Osteocyte (in vitro differentiated cells): ENCODE measurements around the gene RAG2. TPM values are rescaled to one million over a fixed set of nuclear protein-coding genes. Genes with fewer than 3 reads are reported as not detected.

Experiments used
- DNase-seq: peaks from one replicate; pipeline ENCODE4 v3.0.0; 2021; ENCODE audit warnings: mixed read lengths; ENCODE audit not compliant: unreplicated experiment; ENCODE audit errors: extremely low spot score
- H3K27ac Mint-ChIP-seq: one replicate; pipeline ENCODE4 v1.8.0; 2021; ENCODE audit warnings: mild to moderate bottlenecking, mixed read lengths; ENCODE audit not compliant: unreplicated experiment
- H3K27me3 Mint-ChIP-seq: one replicate; pipeline ENCODE4 v1.8.0; 2021; ENCODE audit warnings: mixed read lengths; ENCODE audit not compliant: unreplicated experiment
- H3K36me3 Mint-ChIP-seq: one replicate; pipeline ENCODE4 v1.8.0; 2021; ENCODE audit warnings: mixed read lengths; ENCODE audit not compliant: unreplicated experiment
- H3K4me1 Mint-ChIP-seq: one replicate; pipeline ENCODE4 v1.8.0; 2021; ENCODE audit warnings: mixed read lengths; ENCODE audit not compliant: unreplicated experiment
- H3K4me3 Mint-ChIP-seq: one replicate; pipeline ENCODE4 v1.8.0; 2021; ENCODE audit warnings: mild to moderate bottlenecking, moderate library complexity, mixed read lengths; ENCODE audit not compliant: unreplicated experiment
- H3K9me3 Mint-ChIP-seq: one replicate; pipeline ENCODE4 v1.8.0; 2021; ENCODE audit warnings: mixed read lengths; ENCODE audit not compliant: unreplicated experiment
- CTCF ChIP-seq: fragments of 200-600 bp; sonication (generic); IDR thresholded peaks from 2 replicates; pipeline ENCODE4 v1.5.0; 2021; ENCODE audit warnings: antibody characterized with exemption, mild to moderate bottlenecking, moderate library complexity
- total RNA-seq: library from RNA; stranded (reverse); gene quantifications from 2 replicates; pipeline ENCODE4 v1.2.1, GENCODE V29; 2021

The RAG2 gene
- total RNA-seq, 1 donor from 2014 or later, result not detected

- Mint-ChIP-seq H3K4me3 (no peak overlapping the region), H3K27me3 (peaks cover 53% of the 10 kb centered on the region), H3K9me3 (no peaks in the 10 kb centered on the region), H3K36me3 (no peaks in the 10 kb centered on the region), H3K4me1 (peaks cover 13% of the 10 kb centered on the region), H3K27ac (no peak overlapping the region)
- DNase-seq, result no peak
- TF ChIP-seq CTCF, result no peak
Measured at GRCh38 chr11:36590513-36590912, 7.5 kb downstream of the RAG2 start.

DNA sequence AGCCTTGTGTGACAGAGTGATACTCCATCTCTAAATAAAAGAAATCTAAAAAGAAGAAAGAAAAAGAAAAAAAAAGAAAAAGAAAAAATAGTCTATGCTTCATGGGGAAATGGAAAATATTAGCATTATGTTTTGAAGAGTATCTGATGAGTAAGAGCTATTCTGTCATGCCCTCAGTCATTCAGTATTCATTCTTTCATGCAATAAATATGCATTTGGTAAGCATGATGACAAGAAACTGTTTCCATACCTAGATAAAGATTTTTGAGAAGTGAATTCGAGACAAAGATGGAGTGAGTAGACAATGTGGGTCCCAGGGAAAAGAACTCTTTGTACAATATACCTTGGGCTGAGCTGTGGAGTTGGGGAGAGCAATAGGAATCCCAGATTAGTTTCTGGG, 9.9 kb downstream of the RAG2 start:
- Mint-ChIP-seq H3K4me3 (no peak overlapping the region), H3K9me3 (no peaks in the 10 kb centered on the region), H3K36me3 (no peaks in the 10 kb centered on the region), H3K4me1 (no peaks in the 10 kb centered on the region), H3K27me3 (peaks cover 70% of the 10 kb centered on the region), H3K27ac (no peak overlapping the region)
- TF ChIP-seq CTCF, result no peak
- DNase-seq, result no peak

DNA sequence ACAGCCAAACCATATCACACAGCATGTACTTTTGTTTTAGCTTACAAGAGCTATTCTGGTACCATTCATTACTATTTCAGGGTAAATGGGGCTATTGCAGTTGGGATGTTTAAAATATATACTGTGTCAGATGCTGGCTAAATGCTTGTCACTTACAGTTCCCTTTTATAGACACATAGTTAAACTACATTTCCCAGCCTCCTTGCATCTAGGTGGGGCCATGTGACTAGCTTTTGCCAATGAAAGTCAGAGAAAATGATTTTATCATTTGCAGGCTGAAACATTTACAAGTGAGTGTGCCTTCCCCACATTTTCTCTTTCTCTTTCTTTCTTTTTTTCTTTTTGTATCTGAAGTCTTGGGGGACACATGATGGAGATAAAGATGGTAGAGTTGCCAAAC, 11.5 kb downstream of the RAG2 start:
- no peak for DNase-seq
- no peaks in the 10 kb centered on the region for H3K4me1 Mint-ChIP-seq
- H3K4me3 Mint-ChIP-seq, result no peak overlapping the region
- no peaks in the 10 kb centered on the region for H3K36me3 Mint-ChIP-seq
- H3K27me3 Mint-ChIP-seq, result peaks cover 62% of the 10 kb centered on the region
- H3K27ac Mint-ChIP-seq, result no peak overlapping the region
- no peak for TF ChIP-seq CTCF
- peaks cover 5% of the 10 kb centered on the region for H3K9me3 Mint-ChIP-seq

DNA sequence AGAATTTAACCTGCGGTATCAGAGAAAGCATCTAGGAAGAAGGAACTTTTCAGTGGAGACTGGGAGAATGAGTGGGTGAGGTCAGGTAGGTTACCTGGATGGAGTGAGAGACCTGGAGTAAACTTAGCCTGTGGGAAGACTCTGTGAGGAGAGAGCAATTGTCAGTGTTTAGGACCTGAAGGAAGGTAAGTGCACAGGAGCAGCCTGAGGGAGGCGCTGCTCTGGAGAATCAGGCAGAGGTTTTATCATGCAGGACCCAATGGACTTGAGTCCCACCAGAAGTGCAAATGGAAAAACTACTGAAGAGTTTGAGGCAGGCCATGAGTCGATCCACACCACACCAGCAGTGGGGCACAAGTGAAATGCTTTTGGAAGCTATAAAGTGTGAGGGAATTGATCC, 14.4 kb downstream of the RAG2 start:
- Mint-ChIP-seq H3K36me3 (no peaks in the 10 kb centered on the region), H3K27me3 (peaks cover 40% of the 10 kb centered on the region), H3K4me3 (no peak overlapping the region), H3K4me1 (no peaks in the 10 kb centered on the region), H3K9me3 (peaks cover 5% of the 10 kb centered on the region), H3K27ac (no peak overlapping the region)
- no peak for TF ChIP-seq CTCF
- no peak for DNase-seq

DNA sequence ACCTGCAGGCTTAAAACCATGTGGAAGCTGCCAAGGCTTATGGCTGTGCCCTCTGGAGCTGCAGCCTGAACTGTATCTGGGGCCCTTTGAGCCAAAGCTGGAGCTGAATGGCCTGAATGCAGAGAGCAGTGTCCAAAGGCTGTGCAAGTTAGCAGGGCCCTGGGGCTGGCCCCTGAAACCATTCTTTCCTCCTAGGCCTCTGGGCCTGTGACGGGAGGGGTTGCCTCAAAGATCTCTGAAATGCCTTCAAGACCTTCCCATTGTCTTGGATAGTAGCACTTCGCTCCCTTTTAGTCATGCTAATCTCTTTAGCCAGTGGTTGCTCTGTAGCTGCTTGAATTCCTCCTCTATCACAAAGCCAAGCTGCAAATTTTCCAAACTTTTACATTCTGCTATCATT, 16.5 kb downstream of the RAG2 start:
- peaks cover 29% of the 10 kb centered on the region for H3K27me3 Mint-ChIP-seq
- no peak overlapping the region for H3K4me3 Mint-ChIP-seq
- no peak for TF ChIP-seq CTCF
- no peak for DNase-seq
- peaks cover 5% of the 10 kb centered on the region for H3K9me3 Mint-ChIP-seq
- peaks cover 12% of the 10 kb centered on the region for H3K4me1 Mint-ChIP-seq
- no peaks in the 10 kb centered on the region for H3K36me3 Mint-ChIP-seq
- H3K27ac Mint-ChIP-seq, result no peak overlapping the region
